Stimulated activated CD4-positive, alpha-beta T cell treated with anti-CD3 and anti-CD28 coated beads, Interleukin-1b, Interleukin-23, amount 100 ng/mL, for 1 hour (primary cell): Measurements from ENCODE around the gene FTH1.
"Not testable (repeated sequence)": the region's sequence is repeated elsewhere in the genome, so short reads cannot be mapped to it uniquely, and the experiment has no call there.

Source experiments
- DNase-seq, 2 donors: peaks; one replicate each; pipeline ENCODE4 v3.0.0-alpha.2; 2020; ENCODE audit warnings: low read depth in 2 of 2

Gene FTH1

DNA sequence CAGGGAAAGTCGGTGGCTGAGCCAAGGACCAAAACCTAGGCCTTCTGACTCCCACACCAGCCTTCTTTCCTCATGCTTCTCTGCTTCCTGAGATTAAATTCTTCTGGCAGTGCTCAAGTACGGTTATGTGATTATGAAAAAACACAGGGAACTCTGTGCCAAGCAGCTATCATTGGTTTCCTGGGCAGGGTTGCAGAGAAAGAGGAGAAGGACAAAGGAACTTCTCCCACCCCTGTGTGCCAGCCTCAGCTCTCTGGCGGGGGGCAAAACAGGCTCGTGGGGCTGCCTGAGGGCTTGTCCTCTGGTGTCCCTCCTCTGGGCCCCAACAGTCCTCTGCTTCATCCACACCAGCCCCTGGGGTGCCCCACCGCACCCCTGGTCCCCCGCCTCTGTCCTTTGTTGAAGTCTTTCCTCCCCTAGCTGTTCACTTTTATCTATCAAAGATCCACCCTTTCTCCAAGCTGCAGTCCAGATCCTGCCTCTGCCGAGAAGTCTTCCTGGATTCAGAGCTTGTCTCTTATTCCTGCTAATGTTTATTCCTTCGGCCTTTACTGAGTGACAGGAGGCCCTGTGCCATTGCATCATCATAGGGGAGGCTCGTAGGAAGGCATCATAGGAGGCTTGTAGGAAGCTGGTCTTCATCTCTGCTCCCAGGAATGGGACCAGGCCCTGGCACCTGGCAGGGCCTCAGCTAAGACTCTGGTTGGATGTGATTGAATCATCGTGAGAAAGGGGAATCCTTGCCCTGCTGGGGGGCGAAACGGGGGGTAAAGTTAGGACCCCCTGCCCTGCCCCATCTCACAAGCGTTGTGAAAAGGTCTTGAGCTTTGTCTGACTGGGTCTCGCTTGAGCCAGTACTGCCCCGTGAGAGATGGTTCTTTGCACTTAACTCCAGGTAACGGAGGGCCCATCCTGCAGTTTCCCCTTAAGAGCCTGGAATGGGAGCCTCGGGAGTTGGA, 11.5 kb upstream of the FTH1 start:
- no peak for DNase-seq

- no peak for DNase-seq
Observed at GRCh38 chr11:61976813-61977475, 9.5 kb upstream of the FTH1 start.

DNA sequence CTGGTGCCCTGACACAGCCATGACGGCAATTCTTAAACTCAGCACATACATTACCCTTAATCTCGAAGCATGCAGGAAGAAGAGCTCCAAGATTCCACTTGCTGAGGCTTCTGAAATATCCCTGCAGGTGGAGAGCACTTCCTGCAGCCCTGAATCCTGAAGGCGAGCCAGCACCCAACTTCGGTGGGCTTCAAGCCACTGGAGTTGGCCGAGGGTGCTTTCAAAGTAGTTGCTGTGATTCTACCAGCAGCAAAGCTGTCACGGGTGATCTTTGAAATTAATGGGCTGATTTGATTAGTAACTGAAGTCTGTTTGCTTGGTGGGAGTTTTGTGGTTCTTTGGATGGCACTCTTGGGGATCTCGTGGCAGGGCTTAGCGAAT, 9.0 kb upstream of the FTH1 start:
- no peak for DNase-seq

GRCh38 chr11:61975638-61976419, 8.4 kb upstream of the FTH1 start:
- DNase-seq: no peak

DNA sequence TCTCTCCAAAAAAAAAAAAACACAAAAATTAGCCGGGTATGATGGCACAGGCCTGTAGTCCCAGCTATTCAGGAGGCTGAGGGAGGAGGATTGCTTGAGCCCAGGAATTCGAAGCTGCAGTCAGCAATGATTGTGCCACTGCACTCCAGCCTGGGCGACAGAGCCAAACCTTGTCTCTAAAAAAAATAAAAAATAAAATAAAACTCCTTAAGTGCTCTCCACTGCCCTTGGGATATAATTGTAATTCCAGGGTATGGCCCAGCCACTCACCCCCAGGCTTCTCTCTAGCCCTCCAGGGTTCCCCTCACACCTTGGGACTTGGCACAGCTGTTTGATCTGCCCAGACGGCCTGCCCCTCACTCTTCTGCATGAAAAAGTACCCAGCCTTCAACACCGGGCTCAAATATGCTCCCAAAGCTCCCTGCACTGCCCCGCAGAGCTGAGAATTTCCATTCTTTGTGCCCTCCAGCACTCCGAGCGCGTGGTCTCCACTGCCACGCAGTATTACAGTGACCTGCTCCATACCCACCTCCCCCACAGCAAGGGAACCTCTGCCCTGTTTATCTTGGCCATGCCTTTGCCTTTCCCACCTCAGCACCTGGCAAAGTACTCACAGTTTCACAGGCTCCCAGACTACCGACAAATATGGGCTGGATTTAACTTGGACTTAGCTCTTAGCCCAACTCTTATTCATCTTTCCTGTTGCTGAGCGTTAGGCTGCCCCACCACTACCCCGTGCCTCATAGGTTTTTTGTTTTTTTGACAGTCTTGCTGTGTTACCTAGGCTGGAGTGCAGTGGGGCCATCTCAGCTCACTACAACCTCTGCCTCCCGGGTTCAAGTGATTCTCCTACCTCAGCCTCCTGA, 7.6 kb upstream of the FTH1 start:
- no peak for DNase-seq

GRCh38 chr11:61973476-61974162, 6.2 kb upstream of the FTH1 start:
- no peak for DNase-seq

- DNase-seq: no peak
Observed at GRCh38 chr11:61972672-61973475, 5.4 kb upstream of the FTH1 start.

DNA sequence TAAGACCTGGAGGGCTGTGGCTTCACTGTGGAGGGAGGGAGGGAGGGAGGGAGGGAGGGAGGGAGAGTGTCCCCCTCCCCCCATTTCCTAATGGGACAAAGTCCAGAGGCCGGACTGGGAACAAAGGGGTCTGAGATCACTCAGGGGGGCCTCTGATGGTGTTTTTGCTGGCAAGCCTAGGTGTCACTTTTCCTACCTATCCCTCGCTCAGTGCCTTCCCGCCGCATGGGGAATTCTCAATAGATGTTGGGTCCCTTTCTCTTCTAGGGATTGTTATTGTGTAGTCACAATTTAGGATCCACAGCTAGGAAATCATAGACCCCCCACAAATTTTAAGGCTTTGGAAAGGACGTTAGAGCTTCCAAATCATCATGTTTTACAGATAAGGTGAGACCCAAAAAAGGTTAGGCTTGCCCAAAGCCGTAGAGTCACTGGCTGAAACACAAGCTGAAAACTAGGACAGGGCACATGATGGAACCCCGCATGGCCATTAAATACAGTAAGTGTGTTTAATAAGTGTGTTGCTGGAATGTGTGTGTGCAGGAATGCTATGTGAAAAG, 4.8 kb upstream of the FTH1 start:
- no peak for DNase-seq

DNA sequence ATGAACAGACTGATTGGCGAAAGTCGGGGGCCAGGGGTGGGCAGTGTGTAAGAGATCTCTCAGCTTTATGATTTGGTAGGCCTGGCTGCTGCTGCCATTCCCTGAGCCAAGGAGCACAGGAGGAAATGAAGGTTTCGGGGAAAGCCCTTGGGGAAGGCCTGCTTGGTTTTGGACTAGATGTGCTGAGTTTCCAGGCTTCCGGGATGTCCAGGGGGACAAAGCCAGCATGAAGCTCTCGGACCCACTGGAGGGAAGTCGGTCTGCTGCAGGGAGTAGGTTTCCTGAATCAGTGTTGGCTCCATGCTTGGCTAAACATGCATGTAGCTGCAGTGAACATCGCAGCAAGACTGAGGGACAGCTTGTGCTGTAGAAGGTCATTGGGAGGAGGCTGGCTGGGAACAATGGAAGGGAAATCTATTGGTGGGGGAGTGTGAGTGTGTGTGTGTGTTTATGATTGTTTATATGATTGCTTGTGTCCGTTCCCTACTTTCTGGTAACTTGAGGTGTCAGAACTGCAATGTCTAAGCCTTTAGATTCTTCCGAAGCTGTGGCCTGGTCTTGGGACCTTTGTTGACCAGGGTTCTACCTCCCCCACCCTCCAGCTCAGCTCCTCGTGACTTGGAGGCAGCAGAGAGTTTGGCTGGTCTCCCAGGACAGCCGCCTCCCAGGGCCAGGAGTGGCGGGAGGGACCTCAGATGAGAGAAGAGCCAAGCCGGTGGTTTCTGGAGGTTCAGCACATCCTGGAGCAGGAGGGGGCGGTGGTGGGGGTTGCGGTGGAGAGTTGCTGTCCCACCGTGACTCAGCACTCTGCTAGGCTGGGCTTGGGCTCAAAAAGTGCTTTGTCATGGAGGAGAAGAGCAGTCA, 4.0 kb upstream of the FTH1 start:
- no peak for DNase-seq

GRCh38 chr11:61969838-61970662, 2.6 kb upstream of the FTH1 start:
- no peak for DNase-seq

DNA sequence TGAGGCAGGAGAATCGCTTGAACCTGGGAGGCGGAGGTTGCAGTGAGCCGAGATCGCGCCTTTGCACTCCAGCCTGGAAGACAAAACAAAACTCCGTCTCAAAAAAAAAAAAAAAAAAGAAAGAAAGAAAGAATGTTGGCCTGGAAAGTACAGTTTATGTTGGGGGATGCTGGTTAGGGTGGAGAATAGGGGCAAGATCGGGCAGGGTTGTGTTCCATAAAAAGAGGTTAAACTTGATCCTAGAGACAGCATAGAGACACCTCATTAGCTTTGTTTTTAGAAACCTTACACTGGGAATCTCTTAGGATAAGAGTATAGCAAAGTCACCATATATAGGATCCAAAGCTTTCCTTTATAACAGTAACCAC, 1.9 kb upstream of the FTH1 start:
- DNase-seq: no peak

- no peak for DNase-seq
Observed at GRCh38 chr11:61968758-61969390, 1.4 kb upstream of the FTH1 start.

DNA sequence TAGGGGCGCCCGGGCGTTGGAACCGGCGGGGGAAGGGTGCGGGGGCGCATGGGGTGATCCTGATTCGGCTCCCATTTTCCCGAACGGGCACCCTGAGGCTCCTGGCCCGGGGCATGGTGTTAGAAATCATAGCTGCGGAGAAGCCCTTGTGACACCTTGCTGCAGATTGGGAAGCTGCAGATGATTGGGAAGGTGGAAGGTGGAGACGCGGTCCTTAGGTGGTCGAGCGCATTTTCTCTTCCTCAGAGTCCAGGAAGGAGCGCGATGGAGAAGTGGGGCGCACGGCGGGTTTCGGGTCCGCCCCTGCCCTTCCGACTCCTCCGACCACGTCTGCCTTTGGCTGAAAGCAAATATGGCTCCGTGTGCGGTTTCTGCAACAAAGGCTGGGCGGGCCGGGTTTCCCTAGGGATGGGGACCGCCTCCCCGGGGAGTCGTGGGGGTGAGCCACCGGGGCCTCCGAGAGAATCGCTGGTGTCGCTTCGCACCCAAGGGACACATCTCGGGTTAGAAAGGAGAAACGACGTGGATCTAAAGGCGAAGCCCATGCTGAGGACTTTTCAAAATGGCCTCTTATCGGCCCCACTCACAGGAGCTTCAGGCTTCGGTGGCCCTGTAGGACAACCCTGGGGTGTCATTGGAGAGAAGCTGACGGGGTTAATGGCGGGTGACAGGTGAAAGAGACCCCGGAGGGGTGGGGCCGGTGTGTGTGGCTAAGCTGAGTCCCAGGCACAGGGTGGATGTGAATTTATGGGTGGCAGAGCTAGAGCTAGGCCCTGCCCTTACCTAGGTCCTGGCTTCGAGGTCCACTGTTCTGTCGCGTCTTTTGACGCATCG, 707 bp upstream of the FTH1 start:
- DNase-seq: no peak

DNA sequence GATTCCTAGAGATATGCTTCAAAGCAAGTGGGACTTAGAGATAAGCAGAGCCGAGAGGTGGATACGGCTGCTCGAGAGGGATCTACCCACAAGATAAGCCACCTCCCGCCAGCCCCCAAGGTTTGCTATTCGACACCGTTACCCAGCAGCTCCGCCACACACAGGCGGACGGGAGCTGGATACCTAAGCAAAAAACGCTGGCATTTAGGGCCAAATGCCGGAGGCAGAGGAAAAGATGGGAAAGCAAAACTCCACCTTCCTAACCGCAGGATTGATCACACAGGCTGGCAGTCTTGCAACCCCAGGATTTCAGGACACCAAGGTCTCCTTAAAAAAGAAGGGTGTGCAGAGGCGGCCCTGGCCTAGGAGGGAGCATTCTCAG, 709 bp downstream of the FTH1 start:
- DNase-seq: no peak

GRCh38 chr11:61964666-61965271, 2.7 kb downstream of the FTH1 start:
- not testable (repeated sequence) for DNase-seq

DNA sequence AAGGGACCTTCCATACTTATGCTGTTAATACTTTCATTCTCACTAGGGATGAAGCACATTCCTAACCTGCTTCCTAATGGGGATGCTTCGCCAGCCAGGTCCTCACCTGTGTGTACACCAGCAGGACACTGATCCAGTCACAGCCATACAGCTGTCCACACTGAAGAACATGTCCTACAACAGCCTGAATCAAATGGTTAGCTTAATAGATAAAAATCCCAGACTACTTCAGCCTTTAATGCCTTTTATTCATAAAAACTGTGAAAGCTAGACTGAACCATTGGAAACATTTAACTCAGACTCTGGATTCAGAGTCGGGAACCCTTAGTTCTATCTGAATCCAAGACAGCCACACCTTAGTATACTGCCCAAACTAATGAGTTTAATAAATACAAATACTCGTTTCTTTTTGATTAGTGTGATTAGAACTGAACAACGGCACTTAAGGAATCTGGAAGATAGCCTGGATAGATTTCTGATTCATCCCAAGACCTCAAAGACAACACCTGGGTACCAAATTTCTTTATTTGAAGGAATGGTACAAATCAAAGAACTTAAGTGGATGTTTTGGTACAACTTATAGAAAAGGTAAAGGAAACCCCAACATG, 3.3 kb downstream of the FTH1 start:
- DNase-seq: no peak
